HepG2 (cell line): ENCODE measurements around the gene AKR1A1. TPM values are rescaled to one million over a fixed set of nuclear protein-coding genes. Genes with fewer than 3 reads are reported as not detected.

Experiments
- AKAP8 ChIP-seq: sonication (generic); formaldehyde crosslinking; IDR thresholded peaks from 2 replicates; pipeline ENCODE4 v1.5.1; 2020; ENCODE audit warnings: mild to moderate bottlenecking, missing genetic modification reagents
- ATF7 ChIP-seq, 2 experiments: fragments of 450-650 bp in 1 of 2; sonication (generic) in 1 of 2; formaldehyde crosslinking in 1 of 2; IDR thresholded peaks; 2 replicates each; pipeline versions ENCODE4 v1.4.0 to v1.6.1; 2016 to 2020; ENCODE audit warnings: antibody characterized with exemption in 1 of 2, mild to moderate bottlenecking in 1 of 2, missing genetic modification reagents in 1 of 2
- BATF2 ChIP-seq: sonication (generic); formaldehyde crosslinking; IDR thresholded peaks from 2 replicates; pipeline ENCODE4 v1.8.0; 2022; ENCODE audit warnings: mild to moderate bottlenecking, missing genetic modification reagents, moderate library complexity
- CCDC6 ChIP-seq: sonication (generic); formaldehyde crosslinking; IDR thresholded peaks from 2 replicates; pipeline ENCODE4 v1.8.1; 2022; ENCODE audit warnings: mild to moderate bottlenecking, missing genetic modification reagents, moderate library complexity
- EHMT2 ChIP-seq: fragments of 200-600 bp; sonication (generic); IDR thresholded peaks from 2 replicates; pipeline ENCODE4 v1.7.0; 2017; ENCODE audit warnings: antibody characterized with exemption, low read depth, low read length, borderline replicate concordance
- FOXK2 ChIP-seq: fragments of 450-650 bp; IDR thresholded peaks from 2 replicates; pipeline ENCODE4 v1.6.1; 2016
- GATAD1 ChIP-seq: IDR thresholded peaks from 2 replicates; pipeline ENCODE4 v1.6.1; 2016; ENCODE audit warnings: missing genetic modification reagents, missing compliant biosample characterization
- HMG20A ChIP-seq: IDR thresholded peaks from 2 replicates; pipeline ENCODE4 v1.6.1; 2016; ENCODE audit warnings: borderline replicate concordance
- HNRNPH1 ChIP-seq: fragments of 200-400 bp; formaldehyde crosslinking; optimal IDR thresholded peaks from 2 replicates; pipeline ENCODE3; 2017; ENCODE audit warnings: mild to moderate bottlenecking, low read depth, low read length
- MTA1 ChIP-seq: sonication (generic); formaldehyde crosslinking; IDR thresholded peaks from 2 replicates; pipeline ENCODE4 v1.4.0; 2020; ENCODE audit warnings: missing genetic modification reagents, mild to moderate bottlenecking, borderline replicate concordance
- PLSCR1 ChIP-seq: sonication (generic); formaldehyde crosslinking; IDR thresholded peaks from 2 replicates; pipeline ENCODE4 v1.5.0; 2020; ENCODE audit warnings: missing genetic modification reagents, mild to moderate bottlenecking, borderline replicate concordance
- PRPF4 ChIP-seq: fragments of 200-400 bp; formaldehyde crosslinking; IDR thresholded peaks from 2 replicates; pipeline ENCODE4 v1.6.1; 2016; ENCODE audit warnings: low read length, low read depth; ENCODE audit not compliant: poor library complexity, severe bottlenecking
- SALL2 ChIP-seq: sonication (generic); formaldehyde crosslinking; IDR thresholded peaks from 2 replicates; pipeline ENCODE4 v1.8.1; 2023; ENCODE audit warnings: mild to moderate bottlenecking, missing genetic modification reagents, inconsistent platforms
- TRAFD1 ChIP-seq: sonication (generic); formaldehyde crosslinking; IDR thresholded peaks from 2 replicates; pipeline ENCODE4 v1.5.1; 2020; ENCODE audit warnings: missing genetic modification reagents, mild to moderate bottlenecking, borderline replicate concordance
- ZBTB7A ChIP-seq: sonication (generic); formaldehyde crosslinking; IDR thresholded peaks from 2 replicates; pipeline ENCODE4 v1.8.0; 2022; ENCODE audit warnings: mild to moderate bottlenecking, missing genetic modification reagents
- ZC3H4 ChIP-seq: sonication (generic); formaldehyde crosslinking; IDR thresholded peaks from 2 replicates; pipeline ENCODE4 v1.4.0; 2020; ENCODE audit warnings: missing genetic modification reagents, borderline replicate concordance
- ZFP1 ChIP-seq: IDR thresholded peaks from 2 replicates; pipeline ENCODE4 v1.6.1; 2016
- ZMYM3 ChIP-seq: sonication (generic); formaldehyde crosslinking; IDR thresholded peaks from 2 replicates; pipeline ENCODE4 v1.5.1; 2020; ENCODE audit warnings: mild to moderate bottlenecking, missing genetic modification reagents
- ZNF17 ChIP-seq: sonication (generic); formaldehyde crosslinking; IDR thresholded peaks from 2 replicates; pipeline ENCODE4 v1.5.0; 2020; ENCODE audit warnings: mild to moderate bottlenecking, missing genetic modification reagents
- ZNF280B ChIP-seq: sonication (generic); formaldehyde crosslinking; IDR thresholded peaks from 2 replicates; pipeline ENCODE4 v1.5.0; 2020; ENCODE audit warnings: missing genetic modification reagents, mild to moderate bottlenecking, borderline replicate concordance
- ZNF451 ChIP-seq: sonication (generic); formaldehyde crosslinking; IDR thresholded peaks from 2 replicates; pipeline ENCODE4 v1.5.0; 2020; ENCODE audit warnings: mild to moderate bottlenecking, missing genetic modification reagents
- ZNF577 ChIP-seq: sonication (generic); formaldehyde crosslinking; IDR thresholded peaks from 2 replicates; pipeline ENCODE4 v1.4.0; 2020; ENCODE audit warnings: mild to moderate bottlenecking, low read depth, missing genetic modification reagents, borderline replicate concordance
- ZNF619 ChIP-seq: sonication (generic); formaldehyde crosslinking; IDR thresholded peaks from 2 replicates; pipeline ENCODE4 v1.4.0; 2020; ENCODE audit warnings: mild to moderate bottlenecking, missing genetic modification reagents
- ZNF713 ChIP-seq: sonication (generic); formaldehyde crosslinking; IDR thresholded peaks from 2 replicates; pipeline ENCODE4 v1.4.0; 2020; ENCODE audit warnings: mild to moderate bottlenecking, missing genetic modification reagents
- ZNF747 ChIP-seq: sonication (generic); formaldehyde crosslinking; IDR thresholded peaks from 2 replicates; pipeline ENCODE4 v1.8.1; 2023; ENCODE audit warnings: missing genetic modification reagents, mild to moderate bottlenecking, borderline replicate concordance
- polyA plus RNA-seq, 8 experiments: library from polyadenylated mRNA; depleted of rRNA in 3 of 8; stranded (reverse) in 7 of 8; unstranded in 1 of 8; fragments of >200 nt; fragmentation: Illumina TruSeq in 4 of 8; extraction: Trizol in 4 of 8; gene quantifications; 2 replicates each; pipeline versions ENCODE4 v1.2.1 to v1.2.3, GENCODE V29; 2011 to 2016; ENCODE audit warnings: low read depth in 4 of 8, missing spikeins in 1 of 8, mixed read lengths in 1 of 8; ENCODE audit not compliant: insufficient read depth in 1 of 8
- total RNA-seq, 5 experiments: library from RNA; depleted of rRNA; stranded (reverse); fragments of >200 nt; fragmentation: Illumina TruSeq; extraction: Trizol; gene quantifications; 2 replicates each; pipeline ENCODE4 v1.2.3, GENCODE V29; 2016; ENCODE audit warnings: low read depth in 1 of 5

The AKR1A1 gene
- total and polyA plus RNA-seq, 2 of the 13 experiments (the other 11 are each of a cell fraction or from before 2014, with no cell fraction given) = 181 to 217 TPM

GRCh38 chr1:45521413-45522323, 29.0 kb upstream of the AKR1A1 start, which contains the start of gene PRDX1 (continued):
- TF ChIP-seq ZNF280B (peak; percentile 92), ZNF17 (CRISPR knock-in tag) (no peak), GATAD1 (peak; percentile 84), ZNF451 (CRISPR knock-in tag) (peak; percentile 93), MTA1 (CRISPR knock-in tag) (peak; percentile 79; the same call in 1 of the 2 replicates), ZNF747 (CRISPR knock-in tag) (peak; percentile 51; the same call in 1 of the 2 replicates), CCDC6 (peak; percentile 94), ZNF619 (CRISPR knock-in tag) (peak; percentile 80; the same call in 1 of the 2 replicates), SALL2 (peak; percentile 90), EHMT2 (no peak), HNRNPH1 (peak; percentile 40), ZFP1 (peak; percentile 65; the same call in 1 of the 2 replicates), ZC3H4 (CRISPR knock-in tag) (peak; percentile 76; the same call in 1 of the 2 replicates), ZNF577 (CRISPR knock-in tag) (no peak), TRAFD1 (no peak), AKAP8 (CRISPR knock-in tag) (no peak), ZNF713 (CRISPR knock-in tag) (no peak), PRPF4 (no peak), HMG20A (peak; percentile 69), ATF7 (IDR thresholded peaks at IDR 0.05) (no peak), ATF7 (CRISPR knock-in tag; IDR thresholded peaks at IDR 0.05) (peak; percentile 74; the same call in 1 of the 2 replicates), ZBTB7A (CRISPR knock-in tag) (peak; percentile 77), PLSCR1 (CRISPR knock-in tag) (no peak), FOXK2 (peak; percentile 38; the same call in 1 of the 2 replicates), ZMYM3 (peak; percentile 85), BATF2 (CRISPR knock-in tag) (peak; percentile 69; the same call in 1 of the 2 replicates)
